ENCODE measurements around the gene SNX24.
"Not testable (repeated sequence)": the region's sequence is repeated elsewhere in the genome, so short reads cannot be mapped to it uniquely, and the experiment has no call there.

Gene SNX24

DNA sequence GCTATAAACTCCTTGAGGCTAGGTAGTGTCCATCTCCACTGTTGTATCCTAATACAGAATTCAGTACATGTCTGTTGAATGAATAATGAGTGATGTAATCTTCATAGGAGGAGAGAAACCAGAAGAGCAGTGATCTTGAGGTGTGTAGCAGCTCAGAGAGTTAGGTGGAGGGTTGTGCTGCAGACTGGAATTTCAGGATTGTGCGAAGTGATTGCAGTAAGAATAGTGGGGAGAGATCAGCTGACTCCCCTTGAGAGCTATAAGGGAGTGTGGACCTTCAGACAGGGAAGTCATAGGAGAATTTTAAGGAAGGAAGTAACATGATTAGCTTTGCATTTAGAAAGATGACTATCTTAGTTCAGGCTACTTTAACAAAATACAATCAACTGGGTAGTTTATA lies 4.4 kb downstream of the SNX24 start:
- DNase-seq (ENCODE audit: insufficient read length, low spot score) (no peak), FAIRE-seq (no peak)
- no peak for TF ChIP-seq POLR2A (IDR thresholded peaks at IDR 0.05; ENCODE audit: low read depth, low read length)

- DNase-seq (ENCODE audit: insufficient read length, low spot score); FAIRE-seq: not testable (repeated sequence)
These were observed 12.1 kb downstream of the SNX24 start for GRCh38 chr5:122857538-122857937.

DNA sequence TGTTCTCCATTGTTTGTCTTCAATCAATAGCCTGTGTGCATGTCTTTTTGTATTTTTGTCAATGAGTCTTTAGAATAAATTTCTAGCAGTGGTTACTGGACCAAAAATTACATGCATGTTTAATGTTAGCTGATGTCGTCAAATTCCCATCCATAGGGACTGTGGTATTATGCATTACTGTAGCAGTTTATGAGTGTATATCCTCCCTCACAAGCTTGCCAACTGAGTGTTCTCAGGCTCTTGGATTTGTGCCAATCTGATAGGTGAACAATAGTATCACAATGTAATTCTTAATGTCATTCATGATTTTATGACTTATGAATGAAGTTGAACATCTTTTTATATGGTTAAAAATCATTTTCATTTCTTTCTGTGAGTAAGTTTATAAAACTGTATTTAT lies 13.0 kb downstream of the SNX24 start:
- no peak for DNase-seq (ENCODE audit: insufficient read length, low spot score)
- peak; percentile 15 for FAIRE-seq
- TF ChIP-seq POLR2A (IDR thresholded peaks at IDR 0.05; ENCODE audit: low read depth, low read length): no peak

DNA sequence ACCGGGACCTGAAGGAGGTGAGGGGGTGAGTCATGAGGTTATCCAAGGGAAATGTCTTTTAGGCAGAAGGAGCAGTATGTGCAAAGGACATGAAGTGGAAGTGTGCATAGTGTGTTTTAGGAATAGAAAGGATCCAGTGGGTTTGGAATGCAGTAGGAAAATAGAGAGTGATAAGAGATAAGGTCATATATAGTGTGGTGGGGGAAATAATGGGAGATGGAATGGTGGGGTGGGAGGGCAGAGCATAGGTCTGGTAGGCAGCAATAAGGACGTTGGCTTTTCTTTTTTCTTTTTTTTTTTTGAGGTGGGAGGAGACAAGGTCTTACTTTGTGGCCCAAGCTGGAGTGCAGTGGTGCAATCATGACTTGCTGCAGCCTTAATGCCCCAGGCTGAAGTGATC lies 17.8 kb downstream of the SNX24 start:
- FAIRE-seq: no peak
- DNase-seq (ENCODE audit: insufficient read length, low spot score): no peak
- no peak for TF ChIP-seq POLR2A (IDR thresholded peaks at IDR 0.05; ENCODE audit: low read depth, low read length)

DNA sequence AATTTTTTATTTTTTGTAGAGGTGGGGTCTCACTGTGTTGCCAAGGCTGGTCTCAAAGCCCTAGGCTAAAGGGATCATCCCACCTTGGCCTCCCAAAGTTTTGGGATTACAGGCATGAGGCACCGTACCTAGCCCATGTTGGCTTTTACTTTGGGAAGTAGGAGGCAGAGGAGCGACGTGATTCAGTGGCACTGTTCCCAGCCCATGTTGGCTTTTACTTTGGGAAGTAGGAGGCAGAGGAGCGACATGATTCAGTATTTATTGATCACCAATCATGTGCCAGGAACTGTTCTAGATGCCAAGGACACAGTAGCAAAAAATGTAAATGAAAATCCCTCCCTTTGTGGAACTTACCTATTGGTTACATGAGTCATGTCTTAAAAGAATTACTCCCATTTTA lies 18.3 kb downstream of the SNX24 start:
- FAIRE-seq: no peak
- no peak for DNase-seq (ENCODE audit: insufficient read length, low spot score)
- no peak for TF ChIP-seq POLR2A (IDR thresholded peaks at IDR 0.05; ENCODE audit: low read depth, low read length)

- TF ChIP-seq POLR2A (IDR thresholded peaks at IDR 0.05; ENCODE audit: low read depth, low read length): no peak
- no peak for FAIRE-seq
- DNase-seq (ENCODE audit: insufficient read length, low spot score): no peak
These were observed 19.0 kb downstream of the SNX24 start for GRCh38 chr5:122864400-122864799.

- FAIRE-seq (no peak), DNase-seq (ENCODE audit: insufficient read length, low spot score) (no peak)
These were observed 19.4 kb downstream of the SNX24 start for GRCh38 chr5:122864842-122865241.

DNA sequence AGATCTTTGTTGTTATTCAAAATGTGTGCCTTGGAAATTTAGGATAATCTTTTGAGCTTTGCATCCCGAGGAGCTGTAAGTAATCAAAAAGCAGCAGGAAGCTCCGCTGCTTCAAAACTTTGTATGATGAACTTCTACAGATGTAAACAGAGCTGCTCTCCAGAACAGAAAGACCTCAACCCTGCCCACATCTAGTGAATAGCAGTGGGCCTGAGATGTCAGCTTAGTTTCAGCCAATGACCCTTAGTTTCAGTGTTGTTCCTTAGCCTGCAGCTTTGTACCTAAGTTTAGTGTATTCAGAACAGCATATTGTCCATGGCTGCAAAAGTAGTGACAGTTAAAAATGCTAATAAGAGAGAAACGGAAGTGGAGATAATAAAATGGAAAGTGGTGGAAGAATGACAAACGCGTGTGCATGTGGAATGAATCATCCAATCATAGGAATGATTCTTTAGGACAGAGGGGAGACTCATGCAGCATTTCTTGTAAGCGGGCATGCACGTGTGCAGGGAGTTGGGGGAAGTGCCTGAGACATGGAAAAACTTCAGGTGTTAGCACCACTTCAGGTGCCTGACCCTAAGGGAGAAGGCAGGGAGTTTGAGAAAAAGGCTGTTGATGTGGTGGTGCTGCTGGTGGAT lies 24.9 kb downstream of the SNX24 start:
- FAIRE-seq: peak; percentile 71
- DNase-seq (ENCODE audit: insufficient read length, low spot score): peak; percentile 39

More at GRCh38 chr5:122864842-122865241, 19.4 kb downstream of the SNX24 start:
- no peak for TF ChIP-seq POLR2A (IDR thresholded peaks at IDR 0.05; ENCODE audit: low read depth, low read length)

GRCh38 chr5:122871661-122872060 lies 26.2 kb downstream of the SNX24 start:
- FAIRE-seq (no peak), DNase-seq (ENCODE audit: insufficient read length, low spot score) (no peak)
- no peak for TF ChIP-seq POLR2A (IDR thresholded peaks at IDR 0.05; ENCODE audit: low read depth, low read length)

More for the DNA sequence above, 24.9 kb downstream of the SNX24 start:
- no peak for TF ChIP-seq POLR2A (IDR thresholded peaks at IDR 0.05; ENCODE audit: low read depth, low read length)

- FAIRE-seq (no peak), DNase-seq (ENCODE audit: insufficient read length, low spot score) (no peak)
- no peak for TF ChIP-seq POLR2A (IDR thresholded peaks at IDR 0.05; ENCODE audit: low read depth, low read length)
These were observed 28.9 kb downstream of the SNX24 start for GRCh38 chr5:122874179-122874875.

DNA sequence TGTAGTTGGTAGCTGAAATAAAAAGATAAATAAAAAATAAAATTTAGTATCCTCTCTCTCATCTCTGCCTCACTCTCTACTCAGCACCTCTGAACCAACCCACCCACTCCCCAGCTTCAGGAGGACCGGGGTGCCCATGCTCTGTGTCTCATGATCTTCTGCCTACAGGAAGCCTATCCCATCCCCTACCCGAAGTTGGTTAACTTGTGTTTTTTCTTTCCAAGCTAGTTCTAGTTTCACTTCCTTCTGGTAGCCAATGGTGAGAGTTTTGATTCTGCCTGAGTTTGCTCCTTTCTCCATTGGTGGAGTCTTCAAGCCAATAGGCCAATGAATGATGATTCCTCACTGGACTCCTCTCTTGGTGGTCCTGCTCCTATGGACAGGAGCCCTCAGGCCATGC lies 32.1 kb downstream of the SNX24 start:
- TF ChIP-seq POLR2A (IDR thresholded peaks at IDR 0.05; ENCODE audit: low read depth, low read length): no peak
- no peak for FAIRE-seq
- no peak for DNase-seq (ENCODE audit: insufficient read length, low spot score)

- no peak for TF ChIP-seq POLR2A (IDR thresholded peaks at IDR 0.05; ENCODE audit: low read depth, low read length)
- FAIRE-seq (no peak), DNase-seq (ENCODE audit: insufficient read length, low spot score) (no peak)
These were observed 33.7 kb downstream of the SNX24 start for GRCh38 chr5:122879076-122879475.

DNA sequence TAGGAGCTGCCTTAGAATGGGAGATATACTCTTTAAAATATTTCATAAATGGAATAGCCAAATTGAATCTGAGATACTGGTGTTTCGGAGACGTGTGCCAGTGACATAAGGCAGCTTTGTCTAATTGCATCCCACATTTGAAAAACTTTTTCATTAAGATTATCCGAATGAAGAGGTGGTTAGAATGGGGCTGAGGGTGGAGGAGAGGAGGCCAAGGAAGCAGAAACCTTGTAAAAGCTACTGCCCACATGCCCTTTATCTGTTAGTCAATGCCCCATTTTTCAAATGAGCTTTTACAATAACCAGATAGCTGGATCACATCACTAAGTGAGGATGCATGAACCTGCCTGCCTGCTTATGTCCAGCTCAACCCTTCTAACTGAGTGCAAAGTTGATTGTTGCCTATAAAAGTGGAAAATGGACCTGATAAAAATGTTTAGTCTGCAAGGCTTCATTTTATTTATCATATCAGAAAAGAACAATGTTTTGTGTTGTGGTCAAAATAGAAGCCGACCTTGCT lies 34.8 kb downstream of the SNX24 start:
- FAIRE-seq: no peak
- DNase-seq (ENCODE audit: insufficient read length, low spot score): no peak
- TF ChIP-seq POLR2A (IDR thresholded peaks at IDR 0.05; ENCODE audit: low read depth, low read length): no peak

DNA sequence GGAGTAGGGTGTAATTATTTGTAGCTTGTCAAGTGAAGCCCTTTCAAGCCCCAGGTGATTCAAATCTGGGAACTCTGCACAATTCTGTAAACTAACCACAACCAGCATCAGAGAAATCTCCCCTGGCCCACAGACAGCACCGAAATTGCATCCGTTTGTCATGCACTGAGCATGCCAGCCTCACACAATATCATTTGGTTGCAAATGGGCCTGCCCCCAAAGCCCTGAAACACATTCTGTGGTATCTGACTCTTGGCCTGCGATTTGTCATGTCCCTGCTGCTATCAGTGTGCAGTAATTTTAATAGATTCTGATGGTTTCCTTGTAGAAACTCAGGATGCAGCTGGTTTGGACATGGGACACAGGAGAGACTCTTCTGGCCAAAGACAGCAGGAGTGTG lies 35.3 kb downstream of the SNX24 start:
- no peak for DNase-seq (ENCODE audit: insufficient read length, low spot score)
- FAIRE-seq: no peak
- no peak for TF ChIP-seq POLR2A (IDR thresholded peaks at IDR 0.05; ENCODE audit: low read depth, low read length)

- TF ChIP-seq POLR2A (IDR thresholded peaks at IDR 0.05; ENCODE audit: low read depth, low read length): no peak
- FAIRE-seq: peak; percentile 70
- DNase-seq (ENCODE audit: insufficient read length, low spot score): peak; percentile 35
These were observed 37.4 kb downstream of the SNX24 start for GRCh38 chr5:122882831-122883230.
